DMS 273 (cell line): ENCODE measurements around the gene SLC22A13.
A peak's percentile ranks its signal among the peaks of the same experiment; 100 is the strongest.
"Not testable (repeated sequence)": the region's sequence is repeated elsewhere in the genome, so short reads cannot be mapped to it uniquely, and the experiment has no call there.

Experiments used
- DNase-seq: peaks from one replicate; lab custom pipeline; 2025; ENCODE audit not compliant: unreplicated experiment; lab: John Stamatoyannopoulos, UW

SLC22A13 gene, protein sequence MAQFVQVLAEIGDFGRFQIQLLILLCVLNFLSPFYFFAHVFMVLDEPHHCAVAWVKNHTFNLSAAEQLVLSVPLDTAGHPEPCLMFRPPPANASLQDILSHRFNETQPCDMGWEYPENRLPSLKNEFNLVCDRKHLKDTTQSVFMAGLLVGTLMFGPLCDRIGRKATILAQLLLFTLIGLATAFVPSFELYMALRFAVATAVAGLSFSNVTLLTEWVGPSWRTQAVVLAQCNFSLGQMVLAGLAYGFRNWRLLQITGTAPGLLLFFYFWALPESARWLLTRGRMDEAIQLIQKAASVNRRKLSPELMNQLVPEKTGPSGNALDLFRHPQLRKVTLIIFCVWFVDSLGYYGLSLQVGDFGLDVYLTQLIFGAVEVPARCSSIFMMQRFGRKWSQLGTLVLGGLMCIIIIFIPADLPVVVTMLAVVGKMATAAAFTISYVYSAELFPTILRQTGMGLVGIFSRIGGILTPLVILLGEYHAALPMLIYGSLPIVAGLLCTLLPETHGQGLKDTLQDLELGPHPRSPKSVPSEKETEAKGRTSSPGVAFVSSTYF

GRCh38 chr3:38265604-38266307, at the start of gene SLC22A13:
Gene SLC22A13 (plus strand): TSS chr3:38265812. CDS start chr3:38265861, 49 bp downstream.
- DNase-seq, result no peak

DNA sequence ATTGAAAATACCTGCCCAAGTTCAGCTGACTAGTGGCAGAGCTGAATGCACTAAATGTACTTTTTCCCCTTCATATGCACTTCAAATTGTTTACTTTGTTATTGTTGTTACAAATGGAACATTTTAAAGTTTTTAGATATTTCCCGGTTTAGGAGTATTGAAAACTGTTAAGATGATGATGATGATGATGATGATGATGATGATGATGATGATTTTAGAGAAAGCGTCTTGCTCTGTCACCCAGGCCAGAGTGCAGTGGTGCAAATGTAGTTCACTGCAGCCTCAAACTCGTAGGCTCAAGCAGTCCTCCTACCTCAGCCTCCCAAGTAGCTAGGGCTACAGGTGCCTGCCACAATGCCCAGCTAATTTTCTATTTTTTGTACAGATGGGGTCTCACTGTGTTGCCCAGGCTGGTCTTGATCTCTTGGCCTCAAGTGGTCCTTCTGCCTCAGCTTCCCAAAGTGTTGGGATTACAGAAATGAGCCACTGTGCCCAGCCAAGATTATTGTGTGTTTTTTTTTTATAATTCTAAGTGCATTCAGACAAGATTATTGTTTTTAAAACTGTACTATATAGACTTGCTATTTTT, 45.9 kb upstream of the SLC22A13 start:
- no peak for DNase-seq

GRCh38 chr3:38221005-38221404, 44.6 kb upstream of the SLC22A13 start:
- DNase-seq, result no peak

DNA sequence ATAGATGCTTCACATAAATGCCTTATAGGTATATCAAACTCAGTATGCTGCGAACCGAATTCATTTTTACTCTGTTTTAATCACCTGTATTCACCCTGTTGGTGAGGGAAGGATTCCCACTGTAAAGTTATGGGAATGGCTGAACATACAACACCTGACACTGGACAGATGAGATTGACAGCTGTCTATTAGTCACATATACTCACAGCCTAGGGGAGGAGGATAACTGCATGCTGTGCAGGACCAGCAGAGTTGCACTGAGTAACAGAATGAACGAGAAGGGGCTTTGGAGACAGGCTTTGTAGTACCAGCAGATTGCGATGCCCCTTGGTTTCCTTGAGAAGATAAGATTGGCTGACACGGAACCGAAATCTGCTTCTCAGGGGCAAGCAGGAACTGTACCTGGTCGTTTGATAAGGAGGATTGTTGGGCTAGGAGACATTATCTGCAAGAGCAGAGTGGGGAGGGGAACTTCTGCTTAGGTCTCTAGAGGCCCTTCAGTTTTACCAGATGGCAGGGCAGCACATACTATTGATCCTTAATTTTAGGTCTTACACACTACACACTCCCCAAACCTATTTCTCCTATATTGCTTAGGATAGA, 43.5 kb upstream of the SLC22A13 start:
- no peak for DNase-seq

GRCh38 chr3:38224357-38224756, 41.3 kb upstream of the SLC22A13 start:
- no peak for DNase-seq

DNA sequence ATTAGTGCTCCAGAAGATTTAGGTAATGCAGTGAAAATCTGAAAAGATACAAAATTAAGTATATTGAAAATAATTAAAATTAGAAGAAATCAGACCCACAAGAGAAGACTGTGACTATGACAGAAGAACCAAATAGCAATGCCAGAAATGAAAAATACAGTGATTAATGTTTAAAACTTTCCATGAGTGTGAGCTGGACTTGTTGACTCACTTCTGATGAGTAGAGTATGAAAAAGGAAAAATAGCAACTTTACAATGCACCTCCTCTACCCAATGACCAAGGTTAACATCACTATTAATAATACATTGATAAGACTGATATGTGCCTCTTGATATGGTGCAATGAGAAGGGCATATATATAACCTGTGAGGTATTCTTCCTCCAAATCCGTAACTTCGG, 39.3 kb upstream of the SLC22A13 start:
- DNase-seq, result no peak

- DNase-seq, result no peak
These were observed 37.6 kb upstream of the SLC22A13 start for GRCh38 chr3:38227989-38228388.

- no peak for DNase-seq
These were observed 36.6 kb upstream of the SLC22A13 start for GRCh38 chr3:38229036-38229435.

GRCh38 chr3:38232701-38233100, 32.9 kb upstream of the SLC22A13 start:
- no peak for DNase-seq

- no peak for DNase-seq
These were observed 30.1 kb upstream of the SLC22A13 start for GRCh38 chr3:38235466-38235865.

DNA sequence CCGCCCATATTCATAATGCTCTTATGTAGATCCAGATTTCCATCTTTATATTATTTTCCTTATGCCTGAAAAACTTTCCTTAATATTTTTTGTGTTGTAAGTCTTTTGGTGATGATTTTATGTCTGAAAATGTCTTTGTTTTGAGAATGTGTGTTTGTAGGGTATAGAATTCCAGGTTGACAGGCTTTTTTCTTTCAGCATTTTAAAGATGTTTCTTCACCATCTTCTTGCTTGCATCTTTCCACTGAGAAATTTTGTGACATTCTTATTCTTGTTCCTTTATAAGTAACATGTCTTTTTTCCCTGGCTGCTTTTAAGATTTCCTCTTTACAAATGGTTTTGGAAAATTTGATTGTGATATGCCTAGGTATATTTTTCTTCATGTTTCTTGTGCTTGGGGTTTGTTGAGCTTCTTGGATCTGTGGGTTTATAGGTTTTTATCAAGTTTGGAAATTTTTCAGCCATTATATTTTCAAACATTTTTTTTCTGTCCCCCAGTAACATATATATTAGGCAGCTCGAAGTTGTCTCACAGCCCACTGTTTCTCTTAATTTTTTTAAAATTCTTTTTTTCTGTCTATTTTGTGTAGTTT, 27.1 kb upstream of the SLC22A13 start:
- no peak for DNase-seq

DNA sequence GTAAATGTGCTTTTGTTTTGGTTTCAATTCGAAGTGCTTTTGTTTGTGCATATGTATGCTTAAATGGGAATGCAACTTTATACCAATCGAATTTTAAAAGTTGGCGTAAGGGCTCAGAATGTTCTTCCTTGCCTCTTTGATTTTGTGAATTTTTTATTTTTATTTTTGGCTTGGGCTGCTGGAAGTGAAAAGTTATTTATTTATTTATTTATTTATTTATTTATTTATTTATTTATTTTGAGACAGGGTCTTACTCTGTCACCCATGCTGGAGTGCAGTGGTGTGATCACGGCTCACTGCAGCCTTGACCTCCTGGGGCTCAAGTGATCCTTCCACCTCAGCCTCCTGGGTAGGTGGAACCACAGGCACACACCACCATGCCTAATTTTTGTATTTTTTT, 22.8 kb upstream of the SLC22A13 start:
- DNase-seq, result not testable (repeated sequence)

- peak; percentile 20 for DNase-seq
These were observed 19.7 kb upstream of the SLC22A13 start for GRCh38 chr3:38245930-38246329.

DNA sequence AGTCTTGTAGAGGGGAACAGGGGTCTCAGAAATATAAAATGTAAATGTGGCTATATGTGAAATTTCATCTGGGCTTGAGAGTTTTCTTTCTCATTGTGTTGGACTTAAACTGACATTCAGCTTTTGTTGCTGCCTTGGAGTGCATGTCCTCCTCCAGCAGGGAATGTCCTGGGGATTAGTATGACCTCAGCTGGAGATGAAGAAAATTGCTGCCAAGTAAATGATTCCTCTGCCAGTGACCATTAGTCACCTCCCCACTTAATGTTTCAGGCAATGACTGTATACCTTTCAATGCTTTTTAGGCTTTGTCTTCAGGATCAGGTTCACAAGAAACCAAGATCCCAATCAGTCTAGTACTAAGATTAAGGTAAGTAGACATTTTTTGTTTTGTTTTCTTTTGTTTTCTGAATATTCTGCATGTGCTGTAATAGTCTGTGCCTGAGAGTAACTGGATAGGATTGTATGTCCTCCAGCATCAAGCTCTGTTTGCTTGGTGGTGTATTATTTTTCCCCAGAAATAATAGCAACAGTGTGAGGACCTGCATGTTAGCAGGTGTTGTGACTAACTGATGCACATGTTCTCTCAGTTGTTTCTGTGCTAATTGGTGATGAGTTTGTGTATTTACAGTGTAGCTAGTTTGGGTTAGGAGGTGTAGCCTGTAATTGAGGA, 18.1 kb upstream of the SLC22A13 start:
- DNase-seq, result peak; percentile 70

DNA sequence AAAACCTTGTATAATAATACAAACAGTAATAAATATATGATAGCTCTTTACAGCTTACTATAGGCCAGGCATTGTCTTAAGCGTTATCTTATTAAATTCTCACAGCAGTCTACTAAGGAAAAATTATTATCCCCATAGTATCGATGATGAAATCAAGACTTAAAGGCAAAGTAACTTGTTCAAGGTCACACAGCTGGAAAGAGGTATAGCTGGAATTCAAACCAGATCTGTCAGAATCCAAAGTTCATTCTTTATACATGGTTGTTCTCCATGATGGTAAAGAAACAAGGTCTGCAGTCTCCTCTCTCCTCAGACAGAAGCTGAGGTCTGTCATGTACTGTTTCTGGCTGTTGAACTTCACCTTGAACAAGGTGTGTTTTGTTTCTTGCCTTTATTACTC, 15.4 kb upstream of the SLC22A13 start:
- no peak for DNase-seq

- DNase-seq, result no peak
These were observed 14.4 kb upstream of the SLC22A13 start for GRCh38 chr3:38251197-38251596.

DNA sequence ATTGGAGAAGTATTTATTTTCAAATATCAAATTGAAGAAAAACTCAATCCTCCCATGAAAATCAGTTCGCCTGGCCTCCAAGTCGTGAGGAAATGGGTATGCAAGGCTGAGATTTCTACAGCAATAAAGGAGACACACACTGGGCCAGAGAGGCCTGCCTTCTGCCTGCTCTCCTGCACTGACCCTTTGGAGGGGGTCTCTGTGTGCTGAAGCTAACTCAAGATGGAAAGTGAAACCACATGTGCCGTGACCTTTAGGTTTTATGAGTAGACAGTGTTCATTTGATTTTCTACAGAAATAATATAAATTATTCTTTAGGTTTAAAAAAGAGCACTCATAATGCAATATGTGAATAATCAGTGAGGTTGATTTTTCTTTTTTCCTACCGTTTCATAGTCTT, 11.9 kb upstream of the SLC22A13 start:
- no peak for DNase-seq

- no peak for DNase-seq
These were observed 10.7 kb upstream of the SLC22A13 start for GRCh38 chr3:38254872-38255271.

- DNase-seq, result no peak
These were observed 10.0 kb upstream of the SLC22A13 start for GRCh38 chr3:38255627-38256026.

GRCh38 chr3:38257583-38257982, 8.0 kb upstream of the SLC22A13 start:
- no peak for DNase-seq
